Activated CD8-positive, alpha-beta T cell treated with anti-CD3 and anti-CD28 coated beads for 36 hours (primary cell): ENCODE measurements around the gene LSM12. TPM values are rescaled to one million over a fixed set of nuclear protein-coding genes. Genes with fewer than 3 reads are reported as not detected.

Experiments
- ATAC-seq: fragments of 200-7000 bp; cut with Tn5 transposase; one replicate; pipeline ENCODE4 v1.10.0; 2021; ENCODE audit warnings: mild to moderate bottlenecking, moderate library complexity
- CTCF ChIA-PET: fragments of 350-600 bp; sonication (Branson Sonifier 250); formaldehyde crosslinking; loops from one replicate; lab custom pipeline; 2021; ENCODE audit warnings: antibody characterized with exemption; lab: Charles Lee
- POLR2A ChIA-PET: fragments of 350-600 bp; sonication (Branson Sonifier 250); formaldehyde crosslinking; loops from one replicate; lab custom pipeline; 2021; ENCODE audit warnings: antibody characterized with exemption; lab: Charles Lee
- DNase-seq: peaks from one replicate; pipeline ENCODE4 v3.0.0-alpha.2; 2020
- H3K27ac Mint-ChIP-seq: one replicate; pipeline ENCODE4 v1.8.0; 2021; ENCODE audit warnings: mild to moderate bottlenecking, mixed read lengths
- H3K27me3 Mint-ChIP-seq: one replicate; pipeline ENCODE4 v1.8.0; 2021; ENCODE audit warnings: mixed read lengths
- H3K36me3 Mint-ChIP-seq: one replicate; pipeline ENCODE4 v1.8.0; 2021; ENCODE audit warnings: low read depth, mixed read lengths
- H3K4me1 Mint-ChIP-seq: one replicate; pipeline ENCODE4 v1.8.0; 2021; ENCODE audit warnings: low read depth, mixed read lengths
- H3K4me3 Mint-ChIP-seq: one replicate; pipeline ENCODE4 v1.8.0; 2021; ENCODE audit warnings: mild to moderate bottlenecking, moderate library complexity, mixed read lengths
- H3K9me3 Mint-ChIP-seq: one replicate; pipeline ENCODE4 v1.8.0; 2021; ENCODE audit warnings: mixed read lengths
- intact Hi-C: fragments of 100-400 bp; cut with micrococcal nuclease; formaldehyde crosslinking; loops from one replicate; pipeline ENCODE4 v1.10.0; 2022
- total RNA-seq, 2 experiments: library from RNA; stranded (reverse); gene quantifications; one replicate each; pipeline ENCODE4 v1.2.3, GENCODE V29; 2021
- TF ChIP-seq, protein P1 (sequence below): fragments of 200-600 bp; IDR thresholded peaks from one replicate; pipeline ENCODE4 v1.8.0; 2022; ENCODE audit warnings: antibody characterized with exemption, mild to moderate bottlenecking

LSM12 gene
- total RNA-seq, 2 experiments from 2014 or later = 104 to 110 TPM

GRCh38 chr17:44091200-44091997 is 24.9 kb upstream of the LSM12 start:
- no peaks in the 10 kb centered on the region for H3K9me3 Mint-ChIP-seq

GRCh38 chr17:44088254-44088653 is 21.8 kb upstream of the LSM12 start:
- intact Hi-C loops = no loop called here
- Mint-ChIP-seq H3K36me3 (no peaks in the 10 kb centered on the region), H3K4me3 (no peak overlapping the region), H3K9me3 (no peaks in the 10 kb centered on the region), H3K27ac (peak overlapping the region; percentile 31), H3K27me3 (no peaks in the 10 kb centered on the region), H3K4me1 (peaks cover 16% of the 10 kb centered on the region)
- DNase-seq (no peak), ATAC-seq (no peak)
- POLR2A ChIA-PET = interaction anchor here (0.6 to 1.6 kb wide), 5 partner anchors 10 to 81 kb away, joined by 3 to 8 read pairs (median 4); partner anchors contain the start of gene G6PC3
- CTCF ChIA-PET = interaction anchor here (1.3 kb wide), 1 partner anchor 35 kb away, joined by 3 read pairs; the partner anchor contains the start of gene HDAC5
- TF ChIP-seq, protein P1, sequence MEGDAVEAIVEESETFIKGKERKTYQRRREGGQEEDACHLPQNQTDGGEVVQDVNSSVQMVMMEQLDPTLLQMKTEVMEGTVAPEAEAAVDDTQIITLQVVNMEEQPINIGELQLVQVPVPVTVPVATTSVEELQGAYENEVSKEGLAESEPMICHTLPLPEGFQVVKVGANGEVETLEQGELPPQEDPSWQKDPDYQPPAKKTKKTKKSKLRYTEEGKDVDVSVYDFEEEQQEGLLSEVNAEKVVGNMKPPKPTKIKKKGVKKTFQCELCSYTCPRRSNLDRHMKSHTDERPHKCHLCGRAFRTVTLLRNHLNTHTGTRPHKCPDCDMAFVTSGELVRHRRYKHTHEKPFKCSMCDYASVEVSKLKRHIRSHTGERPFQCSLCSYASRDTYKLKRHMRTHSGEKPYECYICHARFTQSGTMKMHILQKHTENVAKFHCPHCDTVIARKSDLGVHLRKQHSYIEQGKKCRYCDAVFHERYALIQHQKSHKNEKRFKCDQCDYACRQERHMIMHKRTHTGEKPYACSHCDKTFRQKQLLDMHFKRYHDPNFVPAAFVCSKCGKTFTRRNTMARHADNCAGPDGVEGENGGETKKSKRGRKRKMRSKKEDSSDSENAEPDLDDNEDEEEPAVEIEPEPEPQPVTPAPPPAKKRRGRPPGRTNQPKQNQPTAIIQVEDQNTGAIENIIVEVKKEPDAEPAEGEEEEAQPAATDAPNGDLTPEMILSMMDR = no peak

More at GRCh38 chr17:44091200-44091997, 24.9 kb upstream of the LSM12 start:
- Mint-ChIP-seq H3K27me3 (no peaks in the 10 kb centered on the region), H3K4me1 (peaks cover 22% of the 10 kb centered on the region), H3K27ac (no peak overlapping the region), H3K36me3 (no peaks in the 10 kb centered on the region), H3K4me3 (no peak overlapping the region)
- intact Hi-C loops = no loop called here
- DNase-seq = no peak
- ATAC-seq = no peak
- POLR2A ChIA-PET = interaction anchor here (0.9 to 1.5 kb wide), 2 partner anchors 32 to 64 kb away, joined by 3 to 4 read pairs; partner anchors contain the start of gene HDAC5
- CTCF ChIA-PET = interaction anchor here (1.5 kb wide), 1 partner anchor 8 kb away, joined by 4 read pairs; no protein-coding TSS in a partner anchor
- TF ChIP-seq, protein P1 = no peak

DNA sequence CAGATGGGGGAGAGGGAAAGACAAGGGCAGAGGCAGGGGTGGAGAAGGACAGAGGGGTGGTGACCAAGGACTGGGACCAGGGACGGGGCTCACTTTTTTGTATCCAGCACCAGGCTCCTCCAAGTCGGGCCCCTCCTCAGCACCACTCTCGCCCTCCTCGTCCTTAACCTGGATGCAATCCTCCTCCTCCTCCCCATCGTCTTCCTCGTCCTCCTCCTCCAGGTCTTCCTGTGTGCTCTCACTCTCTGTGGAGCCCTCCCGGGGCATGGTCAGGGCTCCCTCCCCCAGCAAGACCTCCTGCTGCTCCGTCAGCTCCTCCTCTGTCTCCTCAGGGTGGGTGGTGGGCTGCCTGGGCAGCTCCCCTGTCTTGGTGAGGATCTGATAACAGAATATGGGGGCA is 20.8 kb upstream of the LSM12 start:
- Mint-ChIP-seq H3K27ac (peak overlapping the region; percentile 56), H3K9me3 (no peaks in the 10 kb centered on the region), H3K4me1 (peaks cover 16% of the 10 kb centered on the region), H3K36me3 (peaks cover 3% of the 10 kb centered on the region), H3K4me3 (no peak overlapping the region), H3K27me3 (no peaks in the 10 kb centered on the region)
- TF ChIP-seq, protein P1 = no peak
- ChIA-PET CTCF (interaction anchor here (1.3 to 2.0 kb wide), 2 partner anchors 28 to 36 kb away, joined by 3 to 8 read pairs; partner anchors contain the start of gene HDAC5), POLR2A (interaction anchor here (0.6 to 1.6 kb wide), 3 partner anchors 9 to 486 kb away, joined by 3 to 8 read pairs (median 8); partner anchors contain the start of gene G6PC3)
- DNase-seq (no peak), ATAC-seq (no peak)
- intact Hi-C loops = no loop called here

- POLR2A ChIA-PET = interaction anchor here (0.6 to 1.6 kb wide), 3 partner anchors 16 to 486 kb away, joined by 3 to 8 read pairs (median 3); partner anchors contain the start of gene G6PC3
- intact Hi-C loops = no loop called here
- DNase-seq = peak; percentile 82
These were observed 20.2 kb upstream of the LSM12 start for GRCh38 chr17:44086364-44087311.

More at GRCh38 chr17:44086364-44087311, 20.2 kb upstream of the LSM12 start:
- H3K36me3 Mint-ChIP-seq = peaks cover 4% of the 10 kb centered on the region
- no peaks in the 10 kb centered on the region for H3K27me3 Mint-ChIP-seq
- H3K4me1 Mint-ChIP-seq = peaks cover 16% of the 10 kb centered on the region
- CTCF ChIA-PET = interaction anchor here (1.0 to 3.1 kb wide), 7 partner anchors 13 to 176 kb away, joined by 3 to 17 read pairs (median 3); partner anchors contain the start of gene HDAC5
- H3K27ac Mint-ChIP-seq = peak overlapping the region; percentile 59
- ATAC-seq = peak; percentile 92
- TF ChIP-seq, protein P1 = no peak
- H3K9me3 Mint-ChIP-seq = no peaks in the 10 kb centered on the region
- no peak overlapping the region for H3K4me3 Mint-ChIP-seq
